Measurements from ENCODE around the gene PLEKHG4B.

- TF ChIP-seq CTCF (IDR thresholded peaks at IDR 0.05) (no peak), POLR2A (IDR thresholded peaks at IDR 0.05) (no peak)
These were observed 6.5 kb upstream of the PLEKHG4B start for GRCh38 chr5:85334-85995.
